Left lung (tissue), 10 donors: ENCODE measurements around the gene RAP1GAP2. TPM values are rescaled to one million over a fixed set of nuclear protein-coding genes. Genes with fewer than 3 reads are reported as not detected.

ENCODE experiments used
- ATAC-seq: fragments of 200-7000 bp; cut with Tn5 transposase; one replicate; pipeline ENCODE4 v1.9.1; 2020; ENCODE audit warnings: moderate library complexity
- DNase-seq, 4 donors: peaks; one replicate each; pipeline ENCODE4 v3.0.0-alpha.2; 2013 to 2020
- H3K27ac ChIP-seq, 2 donors: fragments of 200-600 bp; sonication (generic) in 1 of 2; one replicate each; pipeline versions ENCODE4 v1.5.0 to v1.8.0; 2020 to 2021
- H3K27me3 ChIP-seq, 2 donors: fragments of 200-600 bp; sonication (generic) in 1 of 2; one replicate each; pipeline versions ENCODE4 v1.5.0 to v1.8.0; 2020 to 2021
- H3K36me3 ChIP-seq, 2 donors: fragments of 200-600 bp; sonication (generic) in 1 of 2; one replicate each; pipeline versions ENCODE4 v1.5.0 to v1.8.0; 2020 to 2021
- H3K4me1 ChIP-seq, 2 donors: fragments of 200-600 bp; one replicate each; pipeline ENCODE4 v1.8.0; 2021
- H3K4me3 ChIP-seq, 2 donors: fragments of 200-600 bp; sonication (generic) in 1 of 2; one replicate each; pipeline versions ENCODE4 v1.5.0 to v1.8.0; 2020 to 2021; ENCODE audit warnings: mild to moderate bottlenecking in 1 of 2
- H3K9me3 ChIP-seq, 2 donors: fragments of 200-600 bp; sonication (generic) in 1 of 2; one replicate each; pipeline versions ENCODE4 v1.5.0 to v1.8.0; 2020 to 2021
- CTCF ChIP-seq, 2 donors: fragments of 200-600 bp; sonication (generic) in 1 of 2; IDR thresholded peaks; one replicate each; pipeline versions ENCODE4 v1.5.0 to v1.8.0; 2021; ENCODE audit warnings: antibody characterized with exemption in 2 of 2
- intact Hi-C, 2 donors: fragments of 100-400 bp; cut with DNase I; formaldehyde crosslinking; loops; one replicate each; pipeline versions ENCODE4 v1.11.2 to v1.14.2; 2022
- polyA plus RNA-seq, 6 donors: library from polyadenylated mRNA; unstranded; fragments of 120-200 nt; gene quantifications; one replicate each; pipeline ENCODE4 v1.2.1, GENCODE V29; 2013; ENCODE audit not compliant: insufficient read length in 6 of 6
- total RNA-seq, 2 donors: library from RNA; stranded (reverse); fragmentation: NEBNext Ultra II Directional; extraction: Animal tissue kit (Norgen Biotek cat#: 25700); gene quantifications; one replicate each; pipeline ENCODE4 v1.2.1, GENCODE V29; 2021
- donor health status: DM: no; HTN: yes; CAD: no.
- donor health status: DM: no; HTN: no; CAD: no.

Gene RAP1GAP2
- total and polyA plus RNA-seq, 8 donors = 8.0 to 14.5 (median 9.7) TPM

GRCh38 chr17:2977157-2977556 is 180.9 kb downstream of the RAP1GAP2 start:
- peaks cover 0 to 21% of the 10 kb centered on the region in 2 donors for H3K36me3 ChIP-seq
- H3K9me3 ChIP-seq = peaks cover 0 to 1% of the 10 kb centered on the region in 2 donors
- intact Hi-C loops = no loop called here
- no peaks in the 10 kb centered on the region for H3K4me1 ChIP-seq
- no peak overlapping the region for H3K27ac ChIP-seq
- no peaks in the 10 kb centered on the region for H3K27me3 ChIP-seq
- ATAC-seq (no peak), DNase-seq (no peak)
- no peak overlapping the region for H3K4me3 ChIP-seq
- TF ChIP-seq CTCF (IDR thresholded peaks at IDR 0.05) = no peak

- DNase-seq (no peak), ATAC-seq (no peak)
- intact Hi-C loops = no loop called here
- H3K27ac ChIP-seq = no peak overlapping the region
- peaks cover 0 to 31% of the 10 kb centered on the region in 2 donors for H3K36me3 ChIP-seq
- peaks cover 0 to 1% of the 10 kb centered on the region in 2 donors for H3K9me3 ChIP-seq
- H3K27me3 ChIP-seq = no peaks in the 10 kb centered on the region
- no peak overlapping the region for H3K4me3 ChIP-seq
- TF ChIP-seq CTCF (IDR thresholded peaks at IDR 0.05) = no peak
- H3K4me1 ChIP-seq = no peaks in the 10 kb centered on the region
Measured at GRCh38 chr17:2978116-2978515, 181.9 kb downstream of the RAP1GAP2 start.

DNA sequence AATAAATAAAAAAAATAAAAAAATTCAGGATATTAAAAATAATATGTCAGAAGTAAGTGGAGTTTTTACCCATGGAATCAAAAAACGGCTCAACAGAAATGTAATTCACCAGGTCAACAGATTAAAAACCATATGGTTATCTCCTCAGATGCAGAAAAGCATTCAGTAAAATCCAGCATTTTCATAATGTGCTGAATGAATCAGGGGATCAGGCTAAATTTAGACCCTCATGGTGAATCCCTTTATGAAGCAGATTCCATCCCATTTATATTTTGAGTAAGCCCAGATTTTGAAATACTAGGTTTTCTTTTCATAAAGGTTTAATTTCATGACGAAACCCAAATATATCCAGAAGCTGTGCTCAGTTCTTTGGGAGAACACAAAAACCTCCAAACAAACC is 182.8 kb downstream of the RAP1GAP2 start:
- intact Hi-C loops = no loop called here

DNA sequence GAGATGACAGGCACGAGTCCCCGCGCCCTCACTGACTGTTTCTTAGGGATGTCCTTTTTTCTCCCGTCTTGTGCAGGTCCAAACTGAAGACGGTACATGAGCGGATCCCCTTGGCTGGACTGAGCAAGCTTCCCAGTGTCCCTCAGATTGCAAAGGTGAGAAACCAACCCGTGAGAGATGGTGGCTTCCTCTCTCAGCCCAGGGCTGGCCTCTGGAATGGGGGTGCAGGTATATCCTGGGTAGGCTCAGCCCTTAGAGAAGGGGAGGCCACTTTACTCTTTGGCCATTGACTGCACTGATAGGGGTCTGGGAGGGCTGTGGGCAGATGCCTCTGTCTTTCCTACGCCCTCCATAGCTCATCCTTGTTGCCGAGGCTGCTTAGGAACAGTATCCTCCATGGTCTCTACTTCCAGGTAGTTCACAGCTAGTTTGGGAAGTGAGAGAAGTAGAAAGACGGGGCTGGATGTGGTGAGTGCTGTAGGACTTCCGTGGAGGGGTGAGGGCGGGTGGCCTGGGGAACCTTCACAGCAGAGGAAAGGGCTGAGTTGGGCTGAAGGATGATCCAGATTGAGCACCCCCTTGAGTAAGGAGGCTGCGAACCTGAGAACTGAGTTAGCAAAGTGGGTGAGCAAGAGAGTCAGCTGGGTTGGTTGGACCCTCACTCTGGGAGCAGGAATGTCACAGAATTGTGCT is 184.1 kb downstream of the RAP1GAP2 start:
- DNase-seq = peak in 1 of 4 donors; percentile 13
- intact Hi-C loops = no loop called here
- Histone ChIP-seq H3K27ac (no peak overlapping the region), H3K27me3 (no peaks in the 10 kb centered on the region), H3K36me3 (peaks cover 0 to 46% of the 10 kb centered on the region in 2 donors), H3K4me1 (no peaks in the 10 kb centered on the region), H3K9me3 (no peaks in the 10 kb centered on the region), H3K4me3 (no peak overlapping the region)
- no peak for ATAC-seq
- no peak for TF ChIP-seq CTCF (IDR thresholded peaks at IDR 0.05)

More for the DNA sequence above, 182.8 kb downstream of the RAP1GAP2 start:
- H3K36me3 ChIP-seq = peaks cover 0 to 38% of the 10 kb centered on the region in 2 donors
- ATAC-seq (no peak), DNase-seq (no peak)
- no peaks in the 10 kb centered on the region for H3K27me3 ChIP-seq
- no peak overlapping the region for H3K4me3 ChIP-seq
- H3K27ac ChIP-seq = no peak overlapping the region
- peaks cover 0 to 1% of the 10 kb centered on the region in 2 donors for H3K9me3 ChIP-seq
- no peak for TF ChIP-seq CTCF (IDR thresholded peaks at IDR 0.05)
- H3K4me1 ChIP-seq = no peaks in the 10 kb centered on the region

DNA sequence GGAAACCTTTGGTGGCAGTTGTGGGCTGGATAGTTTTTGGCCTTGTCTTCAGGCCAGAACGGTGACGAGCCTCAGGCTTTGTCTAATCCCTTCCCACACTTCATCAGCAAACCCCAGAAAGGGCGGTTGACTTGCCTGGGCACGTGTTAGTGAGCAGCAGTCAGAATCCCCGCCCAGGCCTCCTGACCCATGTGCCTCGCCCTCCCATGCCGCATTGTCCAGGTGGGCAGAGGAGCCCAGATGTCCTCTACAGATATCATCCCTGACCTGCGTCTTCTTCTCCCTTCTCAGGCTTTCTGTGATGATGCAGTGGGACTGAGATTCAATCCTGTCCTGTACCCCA is 184.6 kb downstream of the RAP1GAP2 start:
- intact Hi-C loops = no loop called here
- H3K4me1 ChIP-seq = no peaks in the 10 kb centered on the region
- H3K4me3 ChIP-seq = no peak overlapping the region

More for the DNA sequence above, 184.6 kb downstream of the RAP1GAP2 start:
- H3K27ac ChIP-seq = no peak overlapping the region
- TF ChIP-seq CTCF (IDR thresholded peaks at IDR 0.05) = no peak
- DNase-seq (peak in 1 of 4 donors; percentile 44), ATAC-seq (no peak)
- H3K36me3 ChIP-seq = peaks cover 0 to 50% of the 10 kb centered on the region in 2 donors
- H3K27me3 ChIP-seq = no peaks in the 10 kb centered on the region
- no peaks in the 10 kb centered on the region for H3K9me3 ChIP-seq
